SKM-1 (cell line): ENCODE data around the gene VGLL4.

ENCODE experiments used
- DNase-seq: peaks from one replicate; lab custom pipeline; 2025; ENCODE audit not compliant: unreplicated experiment; lab: John Stamatoyannopoulos, UW

The VGLL4 gene

DNA sequence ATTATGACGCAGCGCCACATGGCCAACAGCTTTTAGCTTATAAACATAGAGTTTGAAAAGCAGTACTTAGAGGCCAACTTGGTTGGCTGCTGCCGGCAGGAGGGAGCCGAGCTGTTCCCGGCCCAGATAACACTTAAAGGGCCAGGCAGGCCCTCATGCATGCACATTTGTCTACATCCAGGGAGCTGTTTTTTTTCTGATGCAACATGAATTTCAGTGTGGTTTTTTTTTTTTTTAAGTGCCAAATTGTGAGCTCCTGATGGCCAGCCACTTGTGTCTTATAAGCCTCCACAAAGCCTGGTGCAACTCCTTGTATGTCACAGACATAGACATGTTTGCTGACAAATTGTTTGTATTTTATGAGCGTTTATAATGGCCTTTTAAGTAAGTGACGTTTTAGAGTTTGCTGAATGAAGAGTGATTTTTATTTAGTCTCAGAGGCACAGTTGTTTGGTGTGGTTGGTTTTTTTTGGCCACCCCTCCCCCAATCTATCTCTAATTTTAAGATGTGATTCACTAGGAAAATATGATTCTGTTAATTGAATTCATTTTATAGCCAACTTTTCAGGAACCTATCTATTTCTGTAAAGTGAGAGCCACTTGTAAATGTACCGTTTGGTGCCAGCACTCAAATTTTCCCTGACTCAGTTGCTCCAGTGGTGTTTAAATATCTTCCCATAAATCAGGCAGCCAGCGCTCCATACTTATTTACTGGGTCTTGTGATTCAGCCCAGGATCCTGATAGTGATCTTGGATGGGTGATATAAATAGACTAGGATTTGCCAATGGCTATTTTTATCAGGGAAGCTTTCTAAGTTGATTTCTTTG, 134.3 kb downstream of the VGLL4 start:
- no peak for DNase-seq

DNA sequence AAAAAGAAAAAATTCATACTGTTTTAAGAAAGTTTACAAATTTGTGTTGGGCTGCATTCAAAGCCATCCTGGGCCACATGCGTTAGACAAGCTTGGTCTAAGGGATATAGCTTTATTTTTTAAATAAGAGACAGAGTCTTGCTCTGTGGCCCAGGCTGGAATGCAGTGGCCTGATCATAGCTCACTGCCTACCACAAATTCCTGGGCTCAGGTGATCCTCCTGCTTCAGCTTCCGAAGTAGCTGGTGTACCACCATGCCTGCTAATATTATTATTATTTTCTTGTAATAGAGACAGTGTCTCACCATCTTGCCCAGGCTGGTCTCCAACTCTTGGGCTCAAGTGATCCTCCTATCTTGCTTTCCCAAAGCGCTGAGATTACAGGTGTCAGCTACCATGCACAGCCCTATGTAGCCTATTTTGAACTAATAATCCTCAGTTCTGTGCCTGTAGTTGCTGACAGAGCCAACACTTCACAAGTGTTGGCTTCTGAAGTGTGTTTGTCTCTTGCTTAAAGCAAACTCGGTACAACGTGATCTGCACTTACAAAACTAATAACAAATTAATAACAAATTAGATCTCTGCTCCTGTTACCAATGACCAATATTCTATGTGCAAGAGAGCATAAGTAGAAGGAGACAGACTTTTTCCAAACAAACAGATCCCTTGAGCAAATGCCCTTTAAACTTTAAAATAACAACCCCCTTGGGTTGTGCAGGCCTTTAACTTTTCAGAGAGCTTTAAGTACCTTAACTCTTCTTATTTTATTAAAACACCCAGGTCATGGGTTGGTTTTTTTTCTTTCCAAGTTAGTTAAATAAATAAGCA, 135.2 kb downstream of the VGLL4 start:
- DNase-seq, result no peak

DNA sequence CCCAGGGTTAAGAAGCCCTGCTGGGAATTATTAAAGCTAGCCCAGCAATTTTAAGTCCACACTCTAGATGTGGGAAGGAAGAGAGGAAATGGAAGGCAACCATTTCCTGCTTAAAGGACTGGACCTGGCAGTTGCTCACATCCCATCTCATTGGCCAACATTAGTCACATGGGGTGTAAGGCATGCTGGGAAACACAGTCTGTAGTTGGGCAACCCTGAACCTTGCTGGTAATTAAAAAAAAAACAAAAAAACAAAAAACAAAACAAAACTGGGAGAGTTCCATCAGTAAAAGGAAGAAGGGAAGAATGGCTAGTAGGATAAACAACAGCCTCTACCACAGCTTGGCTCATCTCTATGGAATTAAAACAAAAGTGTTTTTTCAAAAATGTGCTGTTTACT, 136.0 kb downstream of the VGLL4 start:
- no peak for DNase-seq
